ENCODE results near the gene CDC14A. TPM values are rescaled to one million over a fixed set of nuclear protein-coding genes. Genes with fewer than 3 reads are reported as not detected.
A peak's percentile ranks its signal among the peaks of the same experiment; 100 is the strongest.

The CDC14A gene
- total and polyA plus RNA-seq, 10 donors: 3.8 to 58.5 (median 27.3) TPM

DNA sequence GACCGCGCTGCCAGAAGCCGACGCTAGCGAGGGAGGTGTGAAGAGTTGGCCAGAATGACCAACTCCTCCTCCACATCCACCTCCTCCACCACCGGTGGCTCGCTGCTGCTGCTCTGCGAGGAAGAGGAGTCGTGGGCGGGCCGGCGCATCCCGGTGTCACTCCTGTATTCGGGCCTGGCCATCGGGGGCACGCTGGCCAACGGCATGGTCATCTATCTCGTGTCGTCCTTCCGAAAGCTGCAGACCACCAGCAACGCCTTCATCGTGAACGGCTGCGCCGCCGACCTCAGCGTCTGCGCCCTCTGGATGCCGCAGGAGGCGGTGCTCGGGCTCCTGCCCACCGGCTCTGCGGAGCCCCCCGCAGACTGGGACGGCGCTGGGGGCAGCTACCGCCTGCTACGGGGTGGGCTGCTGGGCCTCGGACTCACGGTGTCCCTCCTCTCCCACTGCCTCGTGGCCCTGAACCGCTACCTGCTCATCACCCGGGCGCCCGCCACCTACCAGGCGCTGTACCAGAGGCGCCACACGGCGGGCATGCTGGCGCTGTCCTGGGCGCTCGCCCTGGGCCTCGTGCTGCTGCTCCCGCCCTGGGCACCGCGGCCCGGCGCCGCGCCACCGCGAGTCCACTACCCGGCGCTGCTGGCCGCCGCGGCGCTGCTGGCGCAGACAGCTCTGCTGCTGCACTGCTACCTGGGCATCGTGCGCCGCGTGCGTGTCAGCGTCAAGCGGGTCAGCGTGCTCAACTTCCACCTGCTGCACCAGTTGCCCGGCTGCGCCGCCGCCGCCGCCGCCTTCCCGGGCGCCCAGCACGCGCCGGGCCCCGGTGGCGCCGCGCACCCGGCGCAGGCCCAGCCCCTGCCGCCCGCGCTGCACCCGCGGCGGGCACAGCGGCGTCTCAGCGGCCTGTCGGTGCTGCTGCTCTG is 186.9 kb downstream of the CDC14A start:
- no peaks in the 10 kb centered on the region for H3K9me3 ChIP-seq
- peaks cover 0 to 48% (median 16%) of the 10 kb centered on the region in 7 donors for H3K27me3 ChIP-seq (replicated peaks in 1 of 7)
- peak overlapping the region; percentile 44 to 82 (median 53) for H3K4me3 ChIP-seq
- 0 to 4% (median 1%) methylated on average over 5 to 105 of the region's 105 CpGs for WGBS, 5 donors
- intact Hi-C loops (cut with DNase I; ENCODE audit: low total_unique reads): no loop called here
- TF ChIP-seq POLR2AphosphoS5 (IDR thresholded peaks at IDR 0.05): peak in 2 of 3 donors; percentile 55 to 64
- TF ChIP-seq, protein P1, sequence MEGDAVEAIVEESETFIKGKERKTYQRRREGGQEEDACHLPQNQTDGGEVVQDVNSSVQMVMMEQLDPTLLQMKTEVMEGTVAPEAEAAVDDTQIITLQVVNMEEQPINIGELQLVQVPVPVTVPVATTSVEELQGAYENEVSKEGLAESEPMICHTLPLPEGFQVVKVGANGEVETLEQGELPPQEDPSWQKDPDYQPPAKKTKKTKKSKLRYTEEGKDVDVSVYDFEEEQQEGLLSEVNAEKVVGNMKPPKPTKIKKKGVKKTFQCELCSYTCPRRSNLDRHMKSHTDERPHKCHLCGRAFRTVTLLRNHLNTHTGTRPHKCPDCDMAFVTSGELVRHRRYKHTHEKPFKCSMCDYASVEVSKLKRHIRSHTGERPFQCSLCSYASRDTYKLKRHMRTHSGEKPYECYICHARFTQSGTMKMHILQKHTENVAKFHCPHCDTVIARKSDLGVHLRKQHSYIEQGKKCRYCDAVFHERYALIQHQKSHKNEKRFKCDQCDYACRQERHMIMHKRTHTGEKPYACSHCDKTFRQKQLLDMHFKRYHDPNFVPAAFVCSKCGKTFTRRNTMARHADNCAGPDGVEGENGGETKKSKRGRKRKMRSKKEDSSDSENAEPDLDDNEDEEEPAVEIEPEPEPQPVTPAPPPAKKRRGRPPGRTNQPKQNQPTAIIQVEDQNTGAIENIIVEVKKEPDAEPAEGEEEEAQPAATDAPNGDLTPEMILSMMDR (IDR thresholded peaks at IDR 0.05 in 8 of 11, conservative IDR thresholded peaks at IDR 0.05 in 3 of 11): peak in 4 of 11 experiments; percentile 15 to 33 (median 24)
- TF ChIP-seq POLR2A (IDR thresholded peaks at IDR 0.05): no peak
- H3K36me3 ChIP-seq: no peaks in the 10 kb centered on the region
- H3K4me1 ChIP-seq: peaks cover 6 to 48% (median 32%) of the 10 kb centered on the region in 6 donors
- peak overlapping the region in 7 of 8 donors; percentile 55 to 78 (median 69) for H3K27ac ChIP-seq
- DNase-seq: peak; percentile 82

DNA sequence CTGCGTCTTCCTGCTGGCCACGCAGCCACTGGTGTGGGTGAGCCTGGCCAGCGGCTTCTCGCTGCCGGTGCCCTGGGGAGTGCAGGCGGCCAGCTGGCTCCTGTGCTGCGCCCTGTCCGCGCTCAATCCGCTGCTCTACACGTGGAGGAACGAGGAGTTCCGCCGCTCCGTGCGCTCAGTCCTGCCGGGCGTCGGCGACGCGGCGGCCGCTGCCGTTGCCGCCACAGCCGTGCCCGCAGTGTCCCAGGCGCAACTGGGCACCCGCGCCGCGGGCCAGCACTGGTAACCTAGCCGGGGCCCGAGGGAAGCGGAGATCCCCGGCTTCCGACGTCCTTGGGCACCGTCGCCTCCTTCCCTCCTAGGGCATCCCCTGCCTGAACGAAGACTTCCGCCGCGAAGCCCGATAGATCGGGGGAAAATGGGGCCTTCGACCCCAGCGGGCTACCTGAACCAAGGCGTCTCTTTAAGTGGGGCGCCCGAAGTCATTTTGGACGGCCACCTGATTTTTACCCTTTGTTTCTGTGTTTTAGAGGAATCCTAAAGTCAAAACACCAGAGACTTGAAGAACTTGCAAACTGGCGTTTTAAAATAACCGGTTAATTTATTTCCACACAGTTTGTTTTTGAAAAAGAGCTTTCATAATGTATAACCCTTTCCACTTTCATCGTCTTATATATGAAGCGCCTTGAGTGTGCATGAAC is 187.7 kb downstream of the CDC14A start:
- H3K27me3 ChIP-seq (replicated peaks in 1 of 7): peaks cover 0 to 48% (median 16%) of the 10 kb centered on the region in 7 donors
- H3K4me3 ChIP-seq: peak overlapping the region; percentile 44 to 82 (median 53)
- H3K9me3 ChIP-seq: no peaks in the 10 kb centered on the region
- peaks cover 6 to 44% (median 31%) of the 10 kb centered on the region in 6 donors for H3K4me1 ChIP-seq
- H3K36me3 ChIP-seq: no peaks in the 10 kb centered on the region
- intact Hi-C loops (cut with DNase I; ENCODE audit: low total_unique reads): no loop called here
- TF ChIP-seq, protein P1 (IDR thresholded peaks at IDR 0.05 in 8 of 11, conservative IDR thresholded peaks at IDR 0.05 in 3 of 11): no peak
- TF ChIP-seq POLR2AphosphoS5 (IDR thresholded peaks at IDR 0.05): peak in 1 of 3 donors; percentile 57
- no peak for TF ChIP-seq POLR2A (IDR thresholded peaks at IDR 0.05)
- peak overlapping the region in 7 of 8 donors; percentile 44 to 78 (median 66) for H3K27ac ChIP-seq
- peak; percentile 82 for DNase-seq
- 8 to 21% (median 10%) methylated on average over 21 to 57 of the region's 57 CpGs for WGBS, 5 donors

DNA sequence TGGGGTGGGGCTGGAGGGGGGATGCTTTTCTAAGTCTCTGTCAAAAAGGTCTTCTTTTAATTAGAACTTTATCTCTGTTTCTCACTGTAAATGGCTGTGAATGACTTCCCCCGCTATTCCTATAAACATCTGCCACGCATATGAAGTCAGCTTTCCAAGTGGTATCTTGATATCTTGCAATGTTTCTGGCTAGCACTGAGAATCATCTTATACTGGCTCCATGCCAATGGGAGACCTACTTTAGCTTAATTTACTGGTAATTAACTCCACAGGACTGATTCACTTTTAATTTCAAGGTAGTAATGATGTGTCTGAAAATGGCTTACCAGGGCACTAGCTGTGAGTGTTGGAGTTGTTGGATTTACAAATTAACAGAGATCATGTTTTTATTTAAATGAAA is 190.0 kb downstream of the CDC14A start:
- H3K27ac ChIP-seq: peak overlapping the region in 2 of 8 donors; percentile 6 to 33
- 79 to 91% (median 87%) methylated on average over 2 of the region's 2 CpGs for WGBS, 5 donors
- peaks cover 6 to 28% (median 20%) of the 10 kb centered on the region in 6 donors for H3K4me1 ChIP-seq
- DNase-seq: no peak
- H3K4me3 ChIP-seq: no peak overlapping the region
- TF ChIP-seq POLR2A (IDR thresholded peaks at IDR 0.05) (no peak), POLR2AphosphoS5 (IDR thresholded peaks at IDR 0.05) (no peak)
- TF ChIP-seq, protein P1 (IDR thresholded peaks at IDR 0.05 in 8 of 11, conservative IDR thresholded peaks at IDR 0.05 in 3 of 11): no peak
- H3K36me3 ChIP-seq: no peaks in the 10 kb centered on the region
- H3K9me3 ChIP-seq: no peaks in the 10 kb centered on the region
- intact Hi-C loops (cut with DNase I; ENCODE audit: low total_unique reads): no loop called here
- peaks cover 0 to 41% (median 16%) of the 10 kb centered on the region in 7 donors for H3K27me3 ChIP-seq (replicated peaks in 1 of 7)
